Smooth muscle cell (in vitro differentiated cells): ENCODE results near the gene ARRB1. TPM values are rescaled to one million over a fixed set of nuclear protein-coding genes. Genes with fewer than 3 reads are reported as not detected.

Experiments
- DNase-seq: peaks from one replicate; lab custom pipeline; 2025; ENCODE audit not compliant: unreplicated experiment; lab: John Stamatoyannopoulos, UW
- H2AFZ ChIP-seq: fragments of 200-600 bp; sonication (generic); 2 replicates; pipeline ENCODE4 v1.6.0; 2016; ENCODE audit warnings: antibody characterized with exemption, low read depth, mild to moderate bottlenecking
- H3F3A ChIP-seq: fragments of 200-600 bp; sonication (generic); 2 replicates; pipeline ENCODE4 v1.6.0; 2017; ENCODE audit warnings: antibody characterized with exemption, low read depth
- H3K27ac ChIP-seq: fragments of 200-600 bp; sonication (generic); 2 replicates; pipeline ENCODE4 v1.5.1; 2016; ENCODE audit warnings: low read depth, mild to moderate bottlenecking
- H3K27me3 ChIP-seq: fragments of 200-600 bp; sonication (generic); 2 replicates; pipeline ENCODE4 v1.6.1; 2016; ENCODE audit warnings: low read depth, mild to moderate bottlenecking
- H3K36me3 ChIP-seq: fragments of 200-600 bp; sonication (generic); 2 replicates; pipeline ENCODE4 v1.5.1; 2016; ENCODE audit warnings: low read depth
- H3K4me1 ChIP-seq: fragments of 200-600 bp; sonication (generic); 2 replicates; pipeline ENCODE4 v1.5.1; 2016; ENCODE audit warnings: low read depth
- H3K4me2 ChIP-seq: fragments of 200-600 bp; sonication (generic); 2 replicates; pipeline ENCODE4 v1.6.0; 2016; ENCODE audit warnings: mild to moderate bottlenecking
- H3K4me3 ChIP-seq: fragments of 200-600 bp; sonication (generic); 2 replicates; pipeline ENCODE4 v1.5.1; 2016; ENCODE audit warnings: mild to moderate bottlenecking
- H3K79me2 ChIP-seq: fragments of 200-600 bp; sonication (generic); 2 replicates; pipeline ENCODE4 v1.6.0; 2016; ENCODE audit warnings: low read depth, mild to moderate bottlenecking
- H3K9ac ChIP-seq: fragments of 200-600 bp; sonication (generic); 2 replicates; pipeline ENCODE4 v1.6.0; 2016; ENCODE audit warnings: low read depth
- H3K9me3 ChIP-seq: fragments of 200-600 bp; sonication (generic); replicated peaks from 2 replicates; pipeline ENCODE4 v1.5.1; 2016; ENCODE audit warnings: low read depth
- H4K20me1 ChIP-seq: fragments of 200-600 bp; sonication (generic); 2 replicates; pipeline ENCODE4 v1.6.0; 2016; ENCODE audit warnings: low read depth
- WGBS: methylation state at CpG from one replicate; pipeline ENCODE4 v1.1.7; 2016; ENCODE audit warnings: low lambda C conversion rate; 5-methylcytosine and 5-hydroxymethylcytosine counted together
- polyA plus RNA-seq: library from polyadenylated mRNA; unstranded; fragments of >200 nt; fragmentation: Nextera tagmentation; extraction: Ambion mirVana; gene quantifications from 2 replicates; pipeline ENCODE4 v1.2.1, GENCODE V29; 2016
- total RNA-seq: library from RNA; depleted of rRNA; stranded (reverse); fragments of >200 nt; gene quantifications from 2 replicates; pipeline ENCODE4 v1.2.3, GENCODE V29; 2014
- TF ChIP-seq, protein P1 (sequence below): fragments of 200-600 bp; sonication (generic); IDR thresholded peaks from 2 replicates; pipeline ENCODE4 v1.5.1; 2017; ENCODE audit warnings: borderline replicate concordance, mild to moderate bottlenecking, antibody characterized with exemption; ENCODE audit not compliant: insufficient read depth, poor library complexity, severe bottlenecking

The ARRB1 gene
- total and polyA plus RNA-seq, 2 experiments from 2014 or later, result 4.6 to 16.9 TPM

DNA sequence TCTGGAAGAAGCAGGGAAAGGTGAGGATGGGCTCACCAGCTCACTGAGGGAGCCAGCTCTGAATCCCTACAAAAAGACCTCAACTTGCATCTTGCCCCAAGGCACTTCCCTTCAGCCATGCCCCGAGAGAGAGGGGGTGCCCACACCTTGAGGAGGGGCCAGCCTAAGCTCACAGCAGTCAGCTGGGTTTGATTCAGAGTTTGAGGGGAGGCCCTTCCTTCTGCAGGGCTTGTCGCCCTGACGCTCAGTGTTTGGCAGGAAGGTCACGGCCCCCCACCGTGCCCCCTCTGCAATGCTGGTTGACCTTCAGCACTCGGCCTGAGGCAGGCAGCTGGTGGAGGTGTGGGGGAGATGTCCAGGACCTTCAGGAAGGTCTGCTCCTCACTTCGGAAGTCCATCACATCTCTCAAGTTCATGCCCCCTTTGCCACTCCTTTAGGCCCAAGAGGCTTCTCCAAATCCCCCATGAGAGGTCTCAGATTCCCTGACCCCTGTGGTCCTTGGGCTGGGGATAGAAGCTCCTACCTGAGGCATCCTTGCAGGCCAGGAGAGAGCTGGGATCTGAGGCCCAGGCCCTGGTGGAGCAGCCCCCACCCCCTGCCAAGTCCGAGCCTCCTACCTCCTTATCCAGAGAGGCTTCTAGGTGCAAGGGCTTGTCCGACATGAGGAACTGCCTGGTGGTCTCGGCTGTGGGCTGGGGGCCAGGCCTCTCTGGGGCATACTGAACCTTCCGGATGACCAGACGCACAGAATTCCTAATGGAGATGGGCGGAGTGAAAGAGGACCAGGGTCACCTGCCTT, 73.3 kb downstream of the ARRB1 start:
- 87% methylated on average over 13 of the region's 13 CpGs for WGBS
- Histone ChIP-seq H3K4me2 (no peak overlapping the region), H3K27me3 (no peaks in the 10 kb centered on the region), H3K4me3 (no peak overlapping the region), H3K27ac (no peak overlapping the region), H3K9me3 (no peaks in the 10 kb centered on the region), H2AFZ (no peak overlapping the region), H3K9ac (no peak overlapping the region), H3K4me1 (no peaks in the 10 kb centered on the region), H4K20me1 (no peaks in the 10 kb centered on the region), H3K79me2 (no peaks in the 10 kb centered on the region), H3K36me3 (no peaks in the 10 kb centered on the region), H3F3A (peaks cover 3% of the 10 kb centered on the region)
- no peak for DNase-seq
- TF ChIP-seq, protein P1, sequence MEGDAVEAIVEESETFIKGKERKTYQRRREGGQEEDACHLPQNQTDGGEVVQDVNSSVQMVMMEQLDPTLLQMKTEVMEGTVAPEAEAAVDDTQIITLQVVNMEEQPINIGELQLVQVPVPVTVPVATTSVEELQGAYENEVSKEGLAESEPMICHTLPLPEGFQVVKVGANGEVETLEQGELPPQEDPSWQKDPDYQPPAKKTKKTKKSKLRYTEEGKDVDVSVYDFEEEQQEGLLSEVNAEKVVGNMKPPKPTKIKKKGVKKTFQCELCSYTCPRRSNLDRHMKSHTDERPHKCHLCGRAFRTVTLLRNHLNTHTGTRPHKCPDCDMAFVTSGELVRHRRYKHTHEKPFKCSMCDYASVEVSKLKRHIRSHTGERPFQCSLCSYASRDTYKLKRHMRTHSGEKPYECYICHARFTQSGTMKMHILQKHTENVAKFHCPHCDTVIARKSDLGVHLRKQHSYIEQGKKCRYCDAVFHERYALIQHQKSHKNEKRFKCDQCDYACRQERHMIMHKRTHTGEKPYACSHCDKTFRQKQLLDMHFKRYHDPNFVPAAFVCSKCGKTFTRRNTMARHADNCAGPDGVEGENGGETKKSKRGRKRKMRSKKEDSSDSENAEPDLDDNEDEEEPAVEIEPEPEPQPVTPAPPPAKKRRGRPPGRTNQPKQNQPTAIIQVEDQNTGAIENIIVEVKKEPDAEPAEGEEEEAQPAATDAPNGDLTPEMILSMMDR, result no peak

DNA sequence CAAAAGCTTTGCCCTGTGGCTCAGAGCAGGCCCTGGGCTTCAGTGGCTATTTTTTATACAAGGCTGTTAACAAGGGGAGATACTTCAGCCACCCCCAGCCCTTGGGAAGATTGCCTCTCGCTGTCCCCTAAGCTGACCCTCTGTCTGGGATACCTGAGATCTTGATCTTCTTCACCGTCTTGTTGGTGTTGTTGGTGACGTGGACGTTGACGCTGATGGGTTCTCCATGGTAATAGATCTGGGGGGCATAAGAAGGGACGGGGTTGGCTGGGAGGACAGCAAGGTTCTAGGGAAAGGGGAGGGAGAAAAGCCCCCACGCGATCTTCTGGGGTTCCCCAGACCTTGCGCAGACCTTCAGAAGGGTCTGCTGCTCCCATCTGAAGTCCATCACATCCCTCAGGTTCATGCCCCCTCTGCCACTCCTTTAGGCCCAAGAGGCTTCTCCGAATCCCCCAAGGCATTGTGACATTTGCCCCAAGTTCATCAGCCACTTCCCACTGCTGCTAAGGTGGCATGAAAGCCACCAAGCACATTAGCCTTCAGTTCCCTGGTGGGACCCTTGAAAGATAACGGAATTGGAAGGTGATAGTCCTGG, 74.2 kb downstream of the ARRB1 start:
- Histone ChIP-seq H3K4me3 (no peak overlapping the region), H3K9ac (no peak overlapping the region), H3F3A (peaks cover 3% of the 10 kb centered on the region), H2AFZ (no peak overlapping the region), H3K27ac (no peak overlapping the region), H3K79me2 (no peaks in the 10 kb centered on the region), H4K20me1 (no peaks in the 10 kb centered on the region), H3K9me3 (no peaks in the 10 kb centered on the region), H3K4me1 (no peaks in the 10 kb centered on the region), H3K36me3 (no peaks in the 10 kb centered on the region), H3K4me2 (no peak overlapping the region), H3K27me3 (no peaks in the 10 kb centered on the region)
- no peak for DNase-seq
- TF ChIP-seq, protein P1, result no peak
- 98% methylated on average over 11 of the region's 11 CpGs for WGBS

DNA sequence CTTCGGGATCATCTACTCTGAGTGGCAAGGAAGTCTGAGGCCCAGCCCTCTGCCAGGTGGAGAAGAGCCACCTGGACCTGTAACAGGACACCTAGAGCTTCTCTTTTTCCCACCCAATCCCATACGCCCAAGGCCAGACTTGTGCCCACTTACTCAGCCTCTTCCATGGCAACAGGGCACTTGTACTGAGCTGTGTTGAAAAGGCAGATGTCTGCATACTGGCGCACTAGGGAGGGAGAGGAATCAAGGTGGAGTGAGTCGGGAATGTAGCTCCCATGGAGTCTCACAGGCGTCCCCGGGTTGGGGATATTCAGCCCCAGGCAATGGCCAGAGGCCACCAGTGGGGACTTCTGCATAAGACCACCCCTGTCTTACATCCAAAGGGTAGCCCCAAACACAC, 74.8 kb downstream of the ARRB1 start:
- TF ChIP-seq, protein P1, result no peak
- no peak for DNase-seq
- Histone ChIP-seq H3K36me3 (no peaks in the 10 kb centered on the region), H3K9ac (no peak overlapping the region), H3K4me1 (no peaks in the 10 kb centered on the region), H3K27ac (no peak overlapping the region), H3K79me2 (no peaks in the 10 kb centered on the region), H4K20me1 (no peaks in the 10 kb centered on the region), H3K4me3 (no peak overlapping the region), H2AFZ (no peak overlapping the region), H3K27me3 (no peaks in the 10 kb centered on the region), H3K4me2 (no peak overlapping the region), H3K9me3 (no peaks in the 10 kb centered on the region), H3F3A (peaks cover 3% of the 10 kb centered on the region)
- WGBS, result 89% methylated on average over 6 of the region's 6 CpGs
